Measurements from ENCODE around the gene HOXC10. TPM values are rescaled to one million over a fixed set of nuclear protein-coding genes. Genes with fewer than 3 reads are reported as not detected.
A peak's percentile ranks its signal among the peaks of the same experiment; 100 is the strongest.

Gene HOXC10
- total RNA-seq, 1 experiment from 2014 or later: not detected

DNA sequence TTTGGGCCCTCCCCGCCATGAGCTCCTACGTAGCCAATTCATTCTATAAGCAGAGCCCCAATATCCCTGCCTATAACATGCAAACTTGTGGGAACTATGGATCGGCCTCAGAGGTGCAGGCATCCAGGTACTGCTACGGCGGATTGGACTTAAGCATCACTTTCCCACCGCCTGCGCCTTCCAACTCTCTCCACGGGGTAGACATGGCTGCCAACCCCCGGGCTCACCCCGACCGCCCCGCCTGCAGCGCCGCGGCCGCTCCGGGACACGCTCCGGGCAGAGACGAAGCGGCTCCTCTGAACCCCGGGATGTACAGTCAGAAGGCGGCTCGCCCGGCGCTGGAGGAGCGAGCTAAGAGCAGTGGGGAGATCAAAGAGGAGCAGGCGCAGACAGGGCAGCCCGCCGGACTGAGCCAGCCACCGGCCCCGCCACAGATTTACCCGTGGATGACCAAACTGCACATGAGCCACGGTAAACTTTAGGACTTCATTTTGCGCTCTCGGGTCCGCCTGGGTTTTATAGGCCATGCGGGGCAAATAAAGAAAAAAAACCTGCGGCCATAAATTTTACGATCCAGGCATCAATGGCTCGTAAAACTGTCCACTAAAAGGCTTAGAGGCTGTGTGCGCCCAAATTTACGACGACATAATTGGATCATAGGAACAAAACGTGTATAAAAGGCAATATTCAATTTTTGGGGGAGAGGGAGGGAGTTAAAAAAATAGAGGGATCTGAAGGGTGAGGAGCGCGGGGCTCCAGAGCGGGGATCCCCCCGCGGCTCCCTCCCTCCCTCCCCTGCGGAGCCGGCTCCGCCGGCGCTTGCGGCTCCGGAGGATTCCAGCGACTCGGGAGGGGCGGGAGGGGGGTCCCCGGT lies 48.4 kb downstream of the HOXC10 start:
- POLR2A ChIA-PET: interaction anchor here (0.9 kb wide), 2 partner anchors 142 to 164 kb away, joined by 4 to 7 read pairs; no protein-coding TSS in a partner anchor
- H3K9me3 Mint-ChIP-seq: no peaks in the 10 kb centered on the region
- no peak for DNase-seq (ENCODE audit: low spot score)
- peaks cover 36% of the 10 kb centered on the region for H3K4me1 Mint-ChIP-seq
- ATAC-seq: no peak
- peak overlapping the region; percentile 47 for H3K4me3 Mint-ChIP-seq
- peaks cover 99% of the 10 kb centered on the region for H3K27me3 Mint-ChIP-seq (ENCODE audit: low read depth)
- H3K27ac Mint-ChIP-seq: no peak overlapping the region
- CTCF ChIA-PET: interaction anchor here (0.5 to 8.1 kb wide), 42 partner anchors 8 to 326 kb away, joined by 3 to 149 read pairs (median 8); partner anchors contain the start of genes HOXC10, HOXC13, HOXC4 and HOXC8
- H3K36me3 Mint-ChIP-seq: no peaks in the 10 kb centered on the region
- TF ChIP-seq SOX15 (CRISPR knock-in tag; IDR thresholded peaks at IDR 0.05) (0 out of 2 replicates have a peak, but pooled peaks have one; percentile 57), TP53 (CRISPR knock-in tag; IDR thresholded peaks at IDR 0.05) (no peak)

DNA sequence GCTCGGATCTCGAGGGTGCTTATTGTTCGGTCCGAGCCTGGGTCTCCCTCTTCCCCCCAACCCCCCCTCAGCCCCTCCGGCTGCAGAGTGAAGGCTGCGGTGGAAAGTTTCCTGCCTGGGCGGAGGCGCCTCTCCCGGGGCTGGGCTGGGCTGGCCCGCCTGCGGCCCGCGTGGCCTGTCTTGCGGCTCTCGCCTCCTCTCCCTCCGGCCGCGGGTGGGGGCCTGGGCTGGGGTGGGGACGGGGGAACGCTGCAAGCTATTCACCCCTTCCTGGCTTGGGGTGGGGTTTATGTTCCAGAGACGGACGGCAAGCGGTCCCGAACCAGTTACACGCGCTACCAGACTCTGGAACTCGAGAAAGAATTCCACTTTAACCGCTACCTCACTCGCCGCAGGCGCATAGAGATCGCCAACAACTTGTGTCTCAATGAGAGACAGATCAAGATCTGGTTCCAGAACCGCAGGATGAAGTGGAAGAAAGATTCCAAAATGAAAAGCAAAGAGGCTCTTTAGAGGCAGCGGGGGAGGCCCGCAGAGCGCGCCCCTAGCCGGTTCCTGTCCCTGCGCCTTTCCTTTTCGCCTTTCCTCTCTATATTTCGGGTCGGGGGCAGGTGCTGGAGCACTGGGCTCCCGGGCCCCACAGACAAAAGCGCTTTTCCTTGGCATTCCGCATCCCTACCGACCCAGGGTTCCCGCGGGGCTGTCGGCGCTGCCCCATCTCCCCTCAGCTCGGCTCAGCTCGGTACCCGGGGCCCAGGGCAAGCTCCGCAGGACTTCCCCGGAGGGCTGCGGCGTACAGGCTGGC lies 49.2 kb downstream of the HOXC10 start:
- no peak for DNase-seq (ENCODE audit: low spot score)
- ChIA-PET POLR2A (interaction anchor here (0.6 kb wide), 1 partner anchor 169 kb away, joined by 3 read pairs; no protein-coding TSS in a partner anchor), CTCF (interaction anchor here (0.6 to 4.8 kb wide), 8 partner anchors 18 to 182 kb away, joined by 3 to 23 read pairs (median 4); partner anchors contain the start of gene HOXC4)
- peak overlapping the region; percentile 39 for H3K4me3 Mint-ChIP-seq
- ATAC-seq: no peak
- no peaks in the 10 kb centered on the region for H3K36me3 Mint-ChIP-seq
- H3K9me3 Mint-ChIP-seq: no peaks in the 10 kb centered on the region
- no peak overlapping the region for H3K27ac Mint-ChIP-seq
- peaks cover 99% of the 10 kb centered on the region for H3K27me3 Mint-ChIP-seq (ENCODE audit: low read depth)
- TF ChIP-seq ESRRA (CRISPR knock-in tag; IDR thresholded peaks at IDR 0.05; ENCODE audit: borderline replicate concordance) (no peak), FOXP1 (CRISPR knock-in tag; IDR thresholded peaks at IDR 0.05; ENCODE audit: borderline replicate concordance) (0 out of 2 replicates have a peak, but pooled peaks have one; percentile 37)
- H3K4me1 Mint-ChIP-seq: peaks cover 31% of the 10 kb centered on the region

DNA sequence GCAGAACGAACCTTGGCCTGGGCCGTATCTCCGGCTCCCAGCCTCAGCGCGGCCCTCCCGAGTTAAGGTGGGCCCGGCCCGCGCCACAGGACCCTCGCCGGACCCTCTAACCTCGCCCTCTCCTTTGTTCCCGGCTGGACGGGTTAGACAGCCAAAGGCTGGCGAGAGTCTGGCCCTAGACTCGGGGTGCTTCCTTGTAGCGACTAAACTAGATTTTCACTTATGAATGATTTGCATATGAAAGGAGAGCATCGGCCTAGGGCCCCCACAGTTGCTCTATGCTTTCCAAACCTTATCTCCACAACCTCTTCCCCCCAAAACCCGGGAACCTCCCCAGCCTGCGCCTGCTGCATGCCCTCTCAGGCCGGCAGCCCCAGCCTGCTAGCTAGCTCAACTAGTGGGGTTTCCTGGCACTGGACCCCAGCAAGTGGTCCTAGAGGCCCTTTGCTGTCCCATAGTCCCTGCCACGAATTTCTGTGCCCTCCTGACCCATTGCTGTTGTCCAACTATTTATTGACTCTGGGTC lies 49.9 kb downstream of the HOXC10 start:
- H3K4me3 Mint-ChIP-seq: no peak overlapping the region
- H3K27ac Mint-ChIP-seq: no peak overlapping the region
- no peaks in the 10 kb centered on the region for H3K36me3 Mint-ChIP-seq
- H3K27me3 Mint-ChIP-seq (ENCODE audit: low read depth): peaks cover 99% of the 10 kb centered on the region
- ATAC-seq: no peak
- H3K9me3 Mint-ChIP-seq: no peaks in the 10 kb centered on the region
- no peak for DNase-seq (ENCODE audit: low spot score)
- ChIA-PET CTCF (interaction anchor here (0.6 to 4.8 kb wide), 9 partner anchors 18 to 182 kb away, joined by 3 to 23 read pairs (median 4); partner anchors contain the start of genes HOXC10 and HOXC4), POLR2A (interaction anchor here (0.6 kb wide), 1 partner anchor 168 kb away, joined by 3 read pairs; no protein-coding TSS in a partner anchor)
- H3K4me1 Mint-ChIP-seq: peaks cover 31% of the 10 kb centered on the region
- TF ChIP-seq IRF2 (CRISPR knock-in tag; IDR thresholded peaks at IDR 0.05; ENCODE audit: borderline replicate concordance, low read depth) (no peak), ATF1 (CRISPR knock-in tag; IDR thresholded peaks at IDR 0.05) (no peak), FOXJ3 (CRISPR knock-in tag; IDR thresholded peaks at IDR 0.05; ENCODE audit: borderline replicate concordance) (no peak), CREM (CRISPR knock-in tag; IDR thresholded peaks at IDR 0.05) (no peak), FOXK1 (CRISPR knock-in tag; IDR thresholded peaks at IDR 0.05) (no peak), SMAD3 (CRISPR knock-in tag; IDR thresholded peaks at IDR 0.05; ENCODE audit: borderline replicate concordance) (no peak)
- TF ChIP-seq, protein P1, sequence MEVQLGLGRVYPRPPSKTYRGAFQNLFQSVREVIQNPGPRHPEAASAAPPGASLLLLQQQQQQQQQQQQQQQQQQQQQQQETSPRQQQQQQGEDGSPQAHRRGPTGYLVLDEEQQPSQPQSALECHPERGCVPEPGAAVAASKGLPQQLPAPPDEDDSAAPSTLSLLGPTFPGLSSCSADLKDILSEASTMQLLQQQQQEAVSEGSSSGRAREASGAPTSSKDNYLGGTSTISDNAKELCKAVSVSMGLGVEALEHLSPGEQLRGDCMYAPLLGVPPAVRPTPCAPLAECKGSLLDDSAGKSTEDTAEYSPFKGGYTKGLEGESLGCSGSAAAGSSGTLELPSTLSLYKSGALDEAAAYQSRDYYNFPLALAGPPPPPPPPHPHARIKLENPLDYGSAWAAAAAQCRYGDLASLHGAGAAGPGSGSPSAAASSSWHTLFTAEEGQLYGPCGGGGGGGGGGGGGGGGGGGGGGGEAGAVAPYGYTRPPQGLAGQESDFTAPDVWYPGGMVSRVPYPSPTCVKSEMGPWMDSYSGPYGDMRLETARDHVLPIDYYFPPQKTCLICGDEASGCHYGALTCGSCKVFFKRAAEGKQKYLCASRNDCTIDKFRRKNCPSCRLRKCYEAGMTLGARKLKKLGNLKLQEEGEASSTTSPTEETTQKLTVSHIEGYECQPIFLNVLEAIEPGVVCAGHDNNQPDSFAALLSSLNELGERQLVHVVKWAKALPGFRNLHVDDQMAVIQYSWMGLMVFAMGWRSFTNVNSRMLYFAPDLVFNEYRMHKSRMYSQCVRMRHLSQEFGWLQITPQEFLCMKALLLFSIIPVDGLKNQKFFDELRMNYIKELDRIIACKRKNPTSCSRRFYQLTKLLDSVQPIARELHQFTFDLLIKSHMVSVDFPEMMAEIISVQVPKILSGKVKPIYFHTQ (CRISPR knock-in tag; IDR thresholded peaks at IDR 0.05): no peak
- TF ChIP-seq, protein P2, sequence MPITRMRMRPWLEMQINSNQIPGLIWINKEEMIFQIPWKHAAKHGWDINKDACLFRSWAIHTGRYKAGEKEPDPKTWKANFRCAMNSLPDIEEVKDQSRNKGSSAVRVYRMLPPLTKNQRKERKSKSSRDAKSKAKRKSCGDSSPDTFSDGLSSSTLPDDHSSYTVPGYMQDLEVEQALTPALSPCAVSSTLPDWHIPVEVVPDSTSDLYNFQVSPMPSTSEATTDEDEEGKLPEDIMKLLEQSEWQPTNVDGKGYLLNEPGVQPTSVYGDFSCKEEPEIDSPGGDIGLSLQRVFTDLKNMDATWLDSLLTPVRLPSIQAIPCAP (CRISPR knock-in tag; IDR thresholded peaks at IDR 0.05): no peak
- TF ChIP-seq, protein P3, sequence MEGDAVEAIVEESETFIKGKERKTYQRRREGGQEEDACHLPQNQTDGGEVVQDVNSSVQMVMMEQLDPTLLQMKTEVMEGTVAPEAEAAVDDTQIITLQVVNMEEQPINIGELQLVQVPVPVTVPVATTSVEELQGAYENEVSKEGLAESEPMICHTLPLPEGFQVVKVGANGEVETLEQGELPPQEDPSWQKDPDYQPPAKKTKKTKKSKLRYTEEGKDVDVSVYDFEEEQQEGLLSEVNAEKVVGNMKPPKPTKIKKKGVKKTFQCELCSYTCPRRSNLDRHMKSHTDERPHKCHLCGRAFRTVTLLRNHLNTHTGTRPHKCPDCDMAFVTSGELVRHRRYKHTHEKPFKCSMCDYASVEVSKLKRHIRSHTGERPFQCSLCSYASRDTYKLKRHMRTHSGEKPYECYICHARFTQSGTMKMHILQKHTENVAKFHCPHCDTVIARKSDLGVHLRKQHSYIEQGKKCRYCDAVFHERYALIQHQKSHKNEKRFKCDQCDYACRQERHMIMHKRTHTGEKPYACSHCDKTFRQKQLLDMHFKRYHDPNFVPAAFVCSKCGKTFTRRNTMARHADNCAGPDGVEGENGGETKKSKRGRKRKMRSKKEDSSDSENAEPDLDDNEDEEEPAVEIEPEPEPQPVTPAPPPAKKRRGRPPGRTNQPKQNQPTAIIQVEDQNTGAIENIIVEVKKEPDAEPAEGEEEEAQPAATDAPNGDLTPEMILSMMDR (IDR thresholded peaks at IDR 0.05): no peak
- TF ChIP-seq, protein P4, sequence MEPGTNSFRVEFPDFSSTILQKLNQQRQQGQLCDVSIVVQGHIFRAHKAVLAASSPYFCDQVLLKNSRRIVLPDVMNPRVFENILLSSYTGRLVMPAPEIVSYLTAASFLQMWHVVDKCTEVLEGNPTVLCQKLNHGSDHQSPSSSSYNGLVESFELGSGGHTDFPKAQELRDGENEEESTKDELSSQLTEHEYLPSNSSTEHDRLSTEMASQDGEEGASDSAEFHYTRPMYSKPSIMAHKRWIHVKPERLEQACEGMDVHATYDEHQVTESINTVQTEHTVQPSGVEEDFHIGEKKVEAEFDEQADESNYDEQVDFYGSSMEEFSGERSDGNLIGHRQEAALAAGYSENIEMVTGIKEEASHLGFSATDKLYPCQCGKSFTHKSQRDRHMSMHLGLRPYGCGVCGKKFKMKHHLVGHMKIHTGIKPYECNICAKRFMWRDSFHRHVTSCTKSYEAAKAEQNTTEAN (CRISPR knock-in tag; IDR thresholded peaks at IDR 0.05): no peak
- TF ChIP-seq, protein P5, sequence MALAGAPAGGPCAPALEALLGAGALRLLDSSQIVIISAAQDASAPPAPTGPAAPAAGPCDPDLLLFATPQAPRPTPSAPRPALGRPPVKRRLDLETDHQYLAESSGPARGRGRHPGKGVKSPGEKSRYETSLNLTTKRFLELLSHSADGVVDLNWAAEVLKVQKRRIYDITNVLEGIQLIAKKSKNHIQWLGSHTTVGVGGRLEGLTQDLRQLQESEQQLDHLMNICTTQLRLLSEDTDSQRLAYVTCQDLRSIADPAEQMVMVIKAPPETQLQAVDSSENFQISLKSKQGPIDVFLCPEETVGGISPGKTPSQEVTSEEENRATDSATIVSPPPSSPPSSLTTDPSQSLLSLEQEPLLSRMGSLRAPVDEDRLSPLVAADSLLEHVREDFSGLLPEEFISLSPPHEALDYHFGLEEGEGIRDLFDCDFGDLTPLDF (CRISPR knock-in tag; IDR thresholded peaks at IDR 0.05): no peak
